Fibroblast of gingiva (primary cell): Measurements from ENCODE around the gene PITX2.

Source experiments
- DNase-seq: peaks from one replicate; pipeline ENCODE4 v3.0.0-alpha.2; 2011; ENCODE audit warnings: low read depth

PITX2 gene

DNA sequence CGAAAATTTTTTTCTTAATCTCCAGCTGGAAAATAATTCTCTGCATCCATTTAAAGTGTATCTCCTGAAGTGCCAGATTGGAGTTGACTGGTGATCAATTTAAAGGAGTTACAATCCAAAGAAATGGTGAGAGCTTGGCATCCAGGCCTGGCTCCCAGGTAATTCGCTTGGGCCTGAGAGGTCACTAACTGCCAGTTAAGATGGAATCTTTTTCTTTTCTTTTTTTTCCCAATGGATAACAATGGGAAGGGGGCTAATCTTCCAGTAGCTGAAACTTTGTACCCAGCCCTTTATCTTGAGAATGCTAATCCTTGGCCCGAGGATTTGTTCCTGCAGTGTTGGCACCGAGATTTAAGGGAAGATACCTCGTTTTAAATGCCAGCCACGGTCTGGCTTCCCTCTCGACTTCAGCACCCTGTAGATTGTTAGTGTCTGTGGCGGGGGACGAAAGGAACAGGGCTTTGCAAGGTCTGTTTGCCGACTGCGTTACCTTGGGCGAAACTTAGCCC, 13.3 kb upstream of the PITX2 start:
- no peak for DNase-seq

DNA sequence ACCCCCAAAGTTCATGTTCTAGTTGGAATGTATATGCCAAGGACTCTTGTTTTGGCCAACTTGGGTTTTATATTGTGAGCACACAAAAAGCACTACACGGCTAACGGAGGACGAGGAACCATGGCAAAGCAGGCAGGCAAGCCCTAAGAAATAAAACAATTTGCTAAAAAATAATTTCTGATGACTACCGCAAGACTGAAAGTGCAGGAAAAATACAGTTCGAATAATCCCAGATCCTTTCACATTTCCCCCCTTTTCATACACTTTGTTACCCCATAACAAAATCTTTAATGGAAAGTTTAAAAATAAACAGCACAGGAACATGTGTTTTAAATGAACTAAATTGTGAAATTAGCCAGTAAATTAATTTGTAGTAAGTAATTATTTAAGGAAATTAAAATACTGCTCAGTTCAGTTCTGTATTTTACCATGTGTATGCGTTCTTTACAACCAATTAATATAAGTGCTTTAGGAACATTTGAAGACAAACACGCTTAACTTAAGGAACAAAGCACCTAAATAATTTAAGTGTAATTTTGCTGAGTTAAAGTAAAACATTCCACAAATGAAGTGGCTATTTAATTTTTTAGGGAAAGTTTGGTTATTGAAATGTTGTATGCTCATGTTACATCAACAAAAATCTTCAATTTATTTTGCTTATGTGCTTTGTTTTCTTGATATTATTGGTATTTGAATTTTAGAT, 12.4 kb upstream of the PITX2 start:
- DNase-seq, result no peak

DNA sequence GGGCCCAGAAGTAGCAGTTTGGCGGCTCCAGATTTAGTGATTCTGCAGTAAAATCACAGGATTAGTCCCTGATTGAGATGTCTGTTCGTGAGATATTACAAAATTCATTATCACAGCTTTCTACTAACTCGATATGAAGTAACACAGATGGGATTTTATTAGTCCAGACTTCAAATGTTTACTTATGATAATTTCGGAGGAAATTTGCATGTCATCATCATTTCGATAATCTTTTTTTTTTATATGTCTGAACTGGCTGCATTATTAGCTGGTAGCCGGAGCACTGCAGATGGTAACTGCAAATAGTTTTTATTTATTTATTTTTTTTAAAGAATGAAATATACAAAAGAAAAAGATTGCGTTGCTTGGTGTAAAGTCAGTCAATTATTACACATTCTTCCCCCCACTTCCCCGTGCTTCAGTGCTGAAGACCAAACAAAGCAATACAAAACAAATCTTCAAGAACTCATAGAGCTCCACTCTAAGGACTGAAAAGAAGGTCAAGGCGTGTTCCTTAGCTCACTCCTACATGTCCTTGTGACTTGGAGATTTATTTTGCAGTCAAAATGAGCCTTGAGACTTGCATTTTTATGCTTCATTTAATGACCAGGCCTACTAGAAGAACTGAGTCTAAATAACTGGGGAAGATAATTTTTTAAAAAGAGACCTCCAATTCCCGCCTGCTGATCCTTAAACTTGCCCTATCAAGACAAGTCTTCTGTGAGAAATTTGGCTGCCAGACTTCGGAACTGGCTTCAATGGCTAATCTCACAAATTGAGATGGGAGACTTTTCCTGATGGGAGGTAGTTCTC, 11.7 kb upstream of the PITX2 start:
- DNase-seq, result no peak

DNA sequence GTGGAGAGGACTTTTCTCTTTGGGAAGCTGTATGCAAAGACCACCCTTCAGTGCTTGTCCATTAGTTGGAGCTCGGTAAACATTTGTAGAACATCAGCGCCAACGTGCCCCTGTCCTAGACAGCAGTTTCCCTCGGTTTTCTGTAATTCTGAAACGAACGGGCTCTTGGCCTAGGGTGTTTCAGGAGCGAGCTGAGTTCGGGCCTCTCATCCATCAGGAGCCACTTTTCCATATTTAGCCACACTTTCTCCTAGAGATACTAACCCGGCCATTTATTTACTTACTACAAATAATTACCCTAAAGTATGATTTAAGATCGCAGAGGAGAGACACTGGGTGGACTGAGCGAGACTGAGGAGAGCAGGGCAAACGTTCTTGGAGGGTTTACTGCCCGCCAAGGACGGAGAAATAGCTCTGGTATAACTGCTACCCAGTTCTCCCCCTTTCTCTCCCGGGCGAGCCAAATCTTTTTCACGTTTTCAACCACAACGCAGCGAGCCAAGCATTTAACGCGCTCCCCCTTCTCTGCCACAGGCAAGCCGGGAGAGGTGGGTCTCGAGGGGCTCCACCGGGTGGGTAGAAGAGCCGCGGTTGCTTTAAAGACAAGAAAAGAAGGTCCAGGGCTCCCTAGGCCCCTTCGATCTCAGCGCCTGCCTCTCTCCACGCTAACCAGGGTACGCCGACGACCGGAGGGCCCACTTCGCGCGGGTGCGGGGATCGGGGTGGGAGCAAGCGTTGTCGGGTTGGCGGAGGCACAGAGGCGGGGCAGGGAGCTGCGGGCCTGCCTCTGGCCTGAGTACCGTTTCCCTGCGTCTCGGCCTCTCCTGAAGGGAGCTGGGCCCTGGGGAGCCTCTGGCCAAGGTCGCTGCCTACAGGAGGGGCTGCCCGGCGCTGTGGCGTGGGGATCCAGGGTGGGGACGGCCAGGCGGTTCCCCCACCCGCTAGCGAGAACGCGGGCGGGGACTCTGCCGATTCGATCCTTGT, 10.8 kb upstream of the PITX2 start:
- no peak for DNase-seq

DNA sequence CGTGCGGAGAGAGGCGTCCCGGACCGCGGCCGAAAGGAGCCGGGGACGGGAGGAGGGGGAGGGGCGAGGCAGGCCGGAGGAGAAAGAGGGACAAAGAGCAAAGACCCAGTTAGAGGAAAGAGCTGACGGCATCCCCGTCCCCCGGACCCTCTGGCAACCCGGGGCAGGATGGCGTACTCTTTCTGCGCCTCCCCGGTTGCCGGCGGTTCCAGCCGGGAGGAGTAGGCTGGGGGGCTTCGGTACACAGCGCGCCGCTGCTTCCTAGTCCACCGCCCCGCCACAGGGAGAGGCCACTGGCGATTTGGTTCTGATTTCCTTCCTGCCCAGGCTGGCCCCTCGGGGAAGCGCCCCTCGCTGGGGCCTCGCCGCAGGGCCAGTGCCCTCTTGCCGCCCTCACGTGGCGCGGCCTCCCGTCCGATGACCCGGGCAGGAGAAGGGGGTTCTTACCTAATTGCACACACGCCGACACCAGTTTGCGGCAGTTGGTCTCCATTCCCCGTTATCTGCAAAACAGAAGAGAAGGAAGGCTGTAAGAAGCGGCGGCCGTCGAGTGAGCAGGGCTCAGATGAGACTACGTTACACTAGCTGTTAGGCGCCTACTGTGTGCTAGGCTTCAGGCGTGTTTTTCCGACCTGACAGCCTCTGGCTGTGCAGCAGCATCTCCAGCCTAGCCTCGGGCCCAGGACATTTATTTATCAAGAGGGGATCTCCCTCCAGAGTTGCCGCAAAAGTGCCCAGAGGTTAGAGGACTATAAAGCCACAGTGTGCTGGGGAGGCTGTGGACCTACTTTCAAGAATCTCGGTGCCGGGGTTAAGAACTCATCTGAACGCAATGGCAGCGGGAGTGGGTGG, 9.9 kb upstream of the PITX2 start:
- DNase-seq, result no peak

DNA sequence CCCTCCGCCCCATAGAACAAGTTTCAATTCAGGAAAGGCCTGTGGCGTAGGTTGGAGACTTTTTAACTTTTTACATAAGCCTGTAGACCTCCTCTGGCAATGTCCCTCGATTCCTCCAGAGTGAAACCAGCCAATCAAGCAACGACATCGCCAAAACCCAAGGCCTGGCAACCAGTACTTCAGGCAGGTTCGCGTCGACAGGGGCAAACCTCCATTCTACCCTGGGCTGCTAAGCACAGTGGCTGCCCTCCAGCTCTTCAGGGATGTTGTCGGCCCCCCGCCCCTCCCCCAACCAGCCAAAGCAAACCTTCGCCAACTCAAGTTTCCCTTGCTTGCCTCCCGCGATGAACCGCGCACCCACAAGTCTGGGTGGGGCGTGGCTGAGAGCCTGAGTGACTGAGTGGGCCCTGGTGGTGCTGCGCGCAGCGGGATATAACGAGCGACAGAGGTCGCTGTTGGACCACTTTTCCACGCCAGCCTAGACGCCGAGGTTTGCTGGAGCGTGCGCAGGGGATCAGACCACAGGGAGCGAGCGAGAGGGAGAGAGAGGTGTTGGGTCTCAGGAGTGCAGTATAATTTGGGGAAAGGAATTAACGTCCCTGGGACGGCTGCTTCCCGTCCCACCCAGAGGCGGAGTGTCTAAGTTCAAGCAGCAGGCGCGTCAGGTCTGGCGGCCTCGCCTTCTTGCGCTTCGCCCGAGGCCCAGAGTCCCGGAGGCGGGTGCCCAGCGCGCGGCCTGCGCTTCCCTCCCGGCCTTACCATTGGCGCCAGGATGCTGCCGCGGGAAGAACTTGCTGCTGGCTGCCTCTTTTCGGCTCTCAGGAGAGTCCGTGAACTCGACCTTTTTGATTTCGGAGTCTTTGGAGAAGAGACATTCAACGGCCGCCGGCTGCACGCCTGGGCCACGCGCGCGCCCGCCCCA, 9.0 kb upstream of the PITX2 start:
- DNase-seq, result peak; percentile 55

DNA sequence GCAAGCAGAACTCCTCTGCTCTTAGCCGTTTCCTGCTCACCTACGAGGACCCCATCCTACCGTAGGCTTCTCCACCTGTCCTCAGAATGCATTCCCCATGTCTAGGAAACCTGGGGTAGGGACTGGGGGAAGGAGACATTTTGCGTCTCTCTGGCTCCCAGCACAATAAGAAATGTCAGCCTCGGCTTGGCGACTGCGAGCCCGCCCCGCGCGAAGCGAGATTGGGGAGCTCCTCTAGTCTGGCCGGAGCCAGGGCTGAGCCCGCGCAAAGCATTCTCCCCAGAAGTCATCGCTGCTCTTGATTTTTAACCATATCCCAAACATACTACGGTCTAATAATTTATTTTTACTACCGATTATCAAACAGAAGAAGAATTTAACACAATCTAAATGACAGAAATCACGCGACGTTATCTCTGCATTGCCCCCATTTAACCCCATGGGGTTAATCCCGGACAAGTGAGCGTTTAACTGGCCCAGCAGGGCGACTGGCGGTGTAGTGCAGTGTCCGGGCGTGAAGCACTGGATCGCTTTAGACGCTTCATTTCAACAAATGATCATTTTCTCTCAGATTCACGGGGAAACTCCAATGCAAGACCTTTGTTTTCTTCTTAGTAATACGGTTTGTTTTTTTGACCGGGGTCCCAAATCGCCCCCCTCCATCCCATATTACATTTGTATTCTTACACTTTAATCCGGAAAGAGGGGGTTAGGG, 8.0 kb upstream of the PITX2 start:
- DNase-seq, result no peak

DNA sequence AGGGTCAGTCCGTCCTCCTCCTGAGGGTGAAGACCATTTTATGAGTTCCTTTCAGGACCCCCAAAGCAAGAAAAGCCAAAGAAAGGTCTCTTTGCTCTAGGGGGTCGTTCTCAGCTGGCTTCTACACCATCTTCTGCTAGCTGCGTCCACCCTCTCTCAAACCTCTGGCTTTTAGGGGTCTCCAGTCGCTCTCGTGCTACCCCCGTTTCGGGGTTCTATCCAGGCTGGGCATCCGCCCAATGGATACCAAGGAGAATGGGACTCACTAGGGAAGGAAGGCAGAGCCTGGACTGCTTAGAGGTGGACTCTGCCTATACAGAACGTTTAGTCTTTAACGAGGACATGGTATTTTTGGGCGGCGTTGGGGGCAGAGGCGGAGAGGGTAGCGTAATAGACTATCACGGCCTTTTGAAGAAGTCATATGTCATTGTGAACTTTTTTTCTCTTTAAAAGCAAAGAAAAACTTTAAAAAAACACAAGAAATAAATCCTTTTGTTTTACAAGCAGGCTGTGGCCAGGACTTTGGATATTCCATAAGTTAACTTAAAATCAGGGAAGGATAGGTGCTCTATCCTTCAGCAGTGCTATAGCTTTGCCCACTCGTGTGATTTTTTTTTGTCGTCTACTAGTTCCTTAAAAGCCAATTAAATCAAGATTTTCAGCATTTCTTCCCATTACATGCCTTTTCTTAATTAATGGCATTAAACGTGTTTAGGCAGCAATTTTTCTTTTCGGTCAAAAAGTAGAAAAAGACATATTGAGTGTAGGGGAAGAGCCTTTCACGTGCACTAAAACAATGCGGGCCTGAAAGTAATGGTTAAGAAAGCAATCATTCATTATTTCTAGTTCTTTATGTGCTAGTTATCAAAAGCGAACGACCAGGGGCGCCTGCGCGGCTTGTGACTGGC, 7.2 kb upstream of the PITX2 start:
- no peak for DNase-seq

DNA sequence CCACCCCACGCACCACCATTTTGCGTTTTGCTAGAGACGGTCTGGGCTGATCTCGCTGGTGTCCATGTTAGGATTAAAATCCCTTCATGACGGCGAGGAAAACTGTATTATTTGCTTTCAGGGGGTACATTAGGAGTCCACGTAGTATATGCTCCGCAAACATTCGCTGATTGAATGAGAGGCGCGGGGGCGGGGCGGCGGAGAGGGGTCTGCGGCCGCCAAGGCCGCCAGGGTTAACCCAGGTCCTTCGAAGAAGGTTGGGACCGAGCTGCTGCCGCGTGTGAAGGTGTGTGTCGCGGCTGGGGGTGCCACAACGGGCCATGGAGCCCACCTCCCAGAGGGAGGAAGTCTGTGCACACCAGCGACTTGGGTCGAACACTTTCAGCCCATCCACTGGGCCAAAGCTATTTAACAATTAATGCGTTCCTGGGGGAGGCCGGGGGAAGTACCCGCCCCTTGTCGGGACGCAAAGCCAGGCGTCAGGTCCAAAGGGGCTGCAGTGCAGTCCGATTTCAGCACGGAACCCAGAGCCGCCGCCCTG, 6.4 kb upstream of the PITX2 start:
- no peak for DNase-seq

DNA sequence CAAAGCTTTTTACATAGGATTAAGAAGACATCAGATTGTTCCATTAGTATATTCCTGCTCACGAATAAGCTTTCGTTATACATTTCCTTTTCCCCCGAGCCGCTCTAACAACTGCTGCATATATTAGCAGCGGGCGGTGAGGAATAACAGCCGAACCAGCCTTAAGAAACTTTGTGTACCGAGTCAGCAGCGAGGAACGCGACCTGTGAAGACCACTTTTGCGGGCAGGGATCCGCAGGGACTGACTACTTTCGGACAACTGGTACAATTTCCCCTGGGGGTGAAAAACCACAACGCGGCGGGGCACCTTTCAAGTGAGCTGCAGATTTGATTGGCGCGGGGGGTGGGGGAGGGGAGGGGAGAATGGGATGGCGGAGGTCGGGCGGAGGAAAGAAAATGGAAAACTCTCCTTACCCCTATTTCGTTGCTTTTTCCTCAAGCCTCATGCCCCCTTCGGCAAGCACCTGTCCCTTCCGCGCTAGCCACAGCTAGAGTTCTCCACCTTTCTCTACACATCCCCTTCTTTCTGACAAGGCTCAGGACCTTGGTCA, 5.9 kb upstream of the PITX2 start:
- no peak for DNase-seq

DNA sequence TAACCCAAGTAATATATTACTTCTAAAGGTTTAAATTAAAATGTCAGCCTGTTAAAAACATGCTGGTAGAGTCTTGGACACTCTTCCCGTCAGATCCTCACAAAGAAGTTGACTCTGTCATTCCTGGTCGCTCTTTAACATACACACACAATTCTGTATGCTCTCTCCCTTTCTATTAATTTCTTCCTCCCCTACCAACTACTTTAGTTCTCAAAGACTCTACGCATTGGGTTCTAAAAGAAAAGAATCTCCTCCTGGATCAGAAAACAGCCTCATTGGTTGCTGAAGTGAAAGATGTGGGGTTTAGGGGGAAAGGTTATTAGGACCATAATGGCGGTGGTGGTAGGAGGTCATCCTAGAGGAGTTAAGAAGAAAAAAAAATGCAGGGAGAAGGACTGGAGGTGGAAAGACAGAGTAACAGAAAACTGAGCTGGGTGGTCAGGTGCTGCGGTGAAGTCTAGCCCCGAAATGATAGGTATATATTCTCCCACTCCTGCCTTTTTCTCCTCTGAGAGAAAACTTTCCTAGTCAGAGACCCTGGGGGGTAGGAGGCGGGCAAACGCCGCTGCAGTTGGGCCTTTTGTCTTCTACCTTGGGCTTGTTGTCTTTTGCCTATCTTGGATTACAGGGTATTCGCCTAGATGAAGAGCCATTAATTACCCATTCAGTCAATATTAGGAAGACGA, 5.2 kb upstream of the PITX2 start:
- no peak for DNase-seq

DNA sequence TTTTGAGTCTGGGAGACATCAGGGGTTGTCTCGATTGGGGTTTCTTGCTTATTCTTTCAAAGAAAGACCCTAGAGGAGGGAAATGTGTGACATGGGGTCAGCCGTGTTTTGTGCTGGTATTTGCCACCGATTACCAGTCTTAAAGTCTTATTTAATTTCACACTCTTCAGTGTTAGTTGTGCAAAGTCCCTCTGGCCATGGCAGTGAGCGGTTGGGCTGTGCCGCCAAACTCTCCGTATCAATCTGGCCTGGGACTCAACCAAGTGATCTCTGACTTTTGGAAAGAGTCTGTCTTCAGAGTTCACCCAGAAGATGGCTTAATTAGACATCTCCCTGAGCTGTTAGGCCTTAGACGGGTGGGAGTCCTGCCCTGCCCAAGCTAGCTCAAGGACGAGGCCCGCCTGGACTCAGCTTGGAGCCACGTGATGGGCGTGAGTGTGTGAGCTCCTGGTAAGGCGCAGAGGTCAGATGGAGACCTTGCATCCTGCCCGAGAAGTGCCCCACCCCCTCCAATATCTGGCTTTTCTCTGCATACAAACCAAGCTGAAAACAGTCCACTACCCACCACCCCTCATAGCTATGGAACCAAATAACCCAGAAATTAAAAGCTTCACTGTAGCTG, 3.8 kb upstream of the PITX2 start:
- DNase-seq, result no peak

DNA sequence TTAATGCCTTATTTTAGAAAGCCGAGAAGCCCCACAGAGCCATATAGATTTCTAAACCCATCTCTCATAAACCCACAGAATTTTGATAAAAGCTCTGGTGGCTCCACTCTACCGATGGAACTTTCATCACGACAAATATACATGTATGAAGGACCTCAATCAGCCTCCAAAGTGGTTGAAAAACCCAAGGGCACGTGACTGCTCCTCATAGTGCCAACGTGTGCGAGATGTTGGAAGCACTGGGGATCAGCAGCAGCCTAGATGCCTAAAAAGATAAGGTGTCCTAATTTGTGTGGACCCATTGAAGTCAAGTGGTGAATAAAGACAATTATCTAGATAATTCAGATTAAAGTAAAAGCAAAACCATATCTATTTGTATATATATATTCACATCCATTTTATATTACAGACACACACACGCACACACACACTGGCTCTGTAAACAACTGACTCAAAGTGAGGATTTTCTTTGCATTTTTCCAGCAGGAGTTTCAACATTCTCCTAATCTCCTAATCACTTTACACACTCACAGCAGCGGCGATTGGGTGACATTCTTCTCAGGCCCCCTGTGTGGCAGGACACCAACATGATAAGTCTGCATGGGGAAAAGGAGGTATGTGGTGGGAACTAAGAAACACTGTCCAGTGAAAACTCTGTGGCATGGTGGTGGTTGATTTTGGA, 2.8 kb upstream of the PITX2 start:
- DNase-seq, result no peak

DNA sequence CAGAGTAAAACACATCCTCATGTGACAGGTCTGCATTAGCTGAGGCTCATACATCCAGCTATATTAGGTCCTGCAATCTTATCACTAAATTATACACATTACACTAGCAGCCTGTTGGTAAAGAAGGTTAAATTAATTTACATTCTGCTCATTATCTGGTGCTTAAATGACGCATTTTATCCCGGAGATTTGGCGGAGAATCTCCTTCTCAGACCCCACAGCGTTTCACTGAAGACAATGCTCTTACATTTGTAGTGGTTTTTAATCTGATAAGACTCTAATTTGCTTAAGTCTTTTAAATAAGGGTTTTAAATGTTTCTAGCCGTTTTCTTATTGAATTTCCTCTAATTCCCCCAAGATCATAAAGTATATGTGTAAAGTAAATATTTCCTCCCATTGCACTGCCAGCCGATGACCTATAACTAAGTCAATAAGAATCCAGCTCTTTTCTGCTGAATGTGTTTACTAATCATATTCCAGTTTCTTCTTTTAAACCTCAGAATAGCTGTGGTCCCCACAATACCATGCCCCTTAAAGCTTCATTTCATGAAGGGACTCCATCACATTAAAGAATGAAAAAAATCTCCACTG, 2.1 kb upstream of the PITX2 start:
- no peak for DNase-seq

DNA sequence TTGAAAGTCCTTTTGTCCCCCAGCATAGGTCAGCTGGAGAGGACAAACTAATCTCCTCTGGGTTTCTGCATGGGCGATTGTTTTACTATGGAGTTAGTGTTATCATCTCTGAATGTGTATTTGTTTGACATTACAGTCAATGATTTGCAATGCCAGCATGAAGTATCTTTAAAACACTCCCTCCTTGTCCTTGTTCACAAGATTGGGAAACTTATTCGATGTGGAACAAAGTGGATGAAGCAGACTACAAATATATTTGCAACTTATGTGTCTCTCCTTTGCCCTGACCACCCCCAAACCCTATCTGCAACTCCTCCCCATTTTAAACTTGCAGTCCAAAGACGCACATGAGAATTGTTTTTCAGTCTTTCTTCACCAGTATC, 1.5 kb upstream of the PITX2 start:
- no peak for DNase-seq
